Tibial nerve (tissue), 4 donors: ENCODE data around the gene JMJD1C.

Experiments used
- EP300 ChIP-seq, 2 donors: sonication (generic); formaldehyde crosslinking; IDR thresholded peaks; one replicate each; pipeline ENCODE4 v1.6.1; 2017; ENCODE audit warnings: antibody characterized with exemption in 2 of 2, mild to moderate bottlenecking in 1 of 2
- POLR2A ChIP-seq, 2 donors: fragments of 450-650 bp; IDR thresholded peaks; one replicate each; pipeline ENCODE4 v1.6.1; 2017; ENCODE audit warnings: antibody characterized with exemption in 2 of 2, mild to moderate bottlenecking in 2 of 2, moderate library complexity in 2 of 2
- TF ChIP-seq, protein P1 (sequence below), 5 experiments: fragments of 200-600 bp in 3 of 5; fragments of 450-650 bp in 2 of 5; sonication (generic) in 3 of 5; IDR thresholded peaks; one replicate each; pipeline ENCODE4 v1.5.1; 2016 to 2019; ENCODE audit warnings: antibody characterized with exemption in 5 of 5, mild to moderate bottlenecking in 3 of 5, moderate library complexity in 2 of 5

DNA sequence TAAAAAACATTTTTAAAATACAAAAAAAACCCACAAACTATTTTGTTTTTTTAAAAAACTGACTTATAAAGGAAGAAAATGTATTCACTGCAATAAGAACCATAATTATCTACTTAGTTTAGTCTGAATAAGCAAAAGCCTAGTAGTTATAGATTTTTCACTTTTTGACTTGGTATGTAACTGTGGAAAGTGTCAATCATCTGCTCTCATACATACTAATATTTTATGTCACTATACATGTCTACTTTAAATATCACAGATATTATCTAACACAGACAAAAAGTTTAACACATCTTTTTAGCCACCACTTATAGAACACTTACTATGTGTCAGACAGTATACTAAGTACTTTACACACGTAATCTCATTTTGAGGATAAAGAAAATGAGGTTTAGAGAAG, 3.2 kb upstream of the JMJD1C start:
- TF ChIP-seq POLR2A (IDR thresholded peaks at IDR 0.05) (no peak), EP300 (IDR thresholded peaks at IDR 0.05) (no peak)
- TF ChIP-seq, protein P1, sequence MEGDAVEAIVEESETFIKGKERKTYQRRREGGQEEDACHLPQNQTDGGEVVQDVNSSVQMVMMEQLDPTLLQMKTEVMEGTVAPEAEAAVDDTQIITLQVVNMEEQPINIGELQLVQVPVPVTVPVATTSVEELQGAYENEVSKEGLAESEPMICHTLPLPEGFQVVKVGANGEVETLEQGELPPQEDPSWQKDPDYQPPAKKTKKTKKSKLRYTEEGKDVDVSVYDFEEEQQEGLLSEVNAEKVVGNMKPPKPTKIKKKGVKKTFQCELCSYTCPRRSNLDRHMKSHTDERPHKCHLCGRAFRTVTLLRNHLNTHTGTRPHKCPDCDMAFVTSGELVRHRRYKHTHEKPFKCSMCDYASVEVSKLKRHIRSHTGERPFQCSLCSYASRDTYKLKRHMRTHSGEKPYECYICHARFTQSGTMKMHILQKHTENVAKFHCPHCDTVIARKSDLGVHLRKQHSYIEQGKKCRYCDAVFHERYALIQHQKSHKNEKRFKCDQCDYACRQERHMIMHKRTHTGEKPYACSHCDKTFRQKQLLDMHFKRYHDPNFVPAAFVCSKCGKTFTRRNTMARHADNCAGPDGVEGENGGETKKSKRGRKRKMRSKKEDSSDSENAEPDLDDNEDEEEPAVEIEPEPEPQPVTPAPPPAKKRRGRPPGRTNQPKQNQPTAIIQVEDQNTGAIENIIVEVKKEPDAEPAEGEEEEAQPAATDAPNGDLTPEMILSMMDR (IDR thresholded peaks at IDR 0.05): no peak
